HG02938 (cell line): ENCODE measurements around the gene PARM1.
"Not testable (repeated sequence)": the region's sequence is repeated elsewhere in the genome, so short reads cannot be mapped to it uniquely, and the experiment has no call there.

Experiments
- ATAC-seq: cut with Tn5 transposase; IDR thresholded peaks from one replicate; pipeline ENCODE4 v1.9.1; 2021; ENCODE audit warnings: mild to moderate bottlenecking, moderate library complexity; ENCODE audit not compliant: unreplicated experiment

Gene PARM1

GRCh38 chr4:74982546-74983252, 49.8 kb downstream of the PARM1 start:
- no peak for ATAC-seq

- no peak for ATAC-seq
Observed at GRCh38 chr4:74983253-74983635, 50.3 kb downstream of the PARM1 start.

GRCh38 chr4:74990276-74990875, 57.5 kb downstream of the PARM1 start:
- ATAC-seq: no peak

- ATAC-seq: not testable (repeated sequence)
Observed at GRCh38 chr4:74994436-74994835, 61.5 kb downstream of the PARM1 start.

- no peak for ATAC-seq
Observed at GRCh38 chr4:74996996-74997395, 64.1 kb downstream of the PARM1 start.

GRCh38 chr4:74997948-74998729, 65.2 kb downstream of the PARM1 start:
- ATAC-seq: no peak

- ATAC-seq: no peak
Observed at GRCh38 chr4:74999714-75000309, 66.9 kb downstream of the PARM1 start.

GRCh38 chr4:75001871-75002270, 69.0 kb downstream of the PARM1 start:
- ATAC-seq: no peak

GRCh38 chr4:75002381-75002780, 69.5 kb downstream of the PARM1 start:
- ATAC-seq: no peak

GRCh38 chr4:75003979-75004378, 71.1 kb downstream of the PARM1 start:
- ATAC-seq: no peak

GRCh38 chr4:75004755-75005668, 72.1 kb downstream of the PARM1 start:
- ATAC-seq: no peak

- no peak for ATAC-seq
Observed at GRCh38 chr4:75005727-75006126, 72.8 kb downstream of the PARM1 start.

GRCh38 chr4:75007891-75008290, 75.0 kb downstream of the PARM1 start:
- no peak for ATAC-seq

GRCh38 chr4:75009138-75009537, 76.2 kb downstream of the PARM1 start:
- no peak for ATAC-seq

- ATAC-seq: no peak
Observed at GRCh38 chr4:75011131-75011795, 78.3 kb downstream of the PARM1 start.

- ATAC-seq: no peak
Observed at GRCh38 chr4:75015627-75016026, 82.7 kb downstream of the PARM1 start.

- ATAC-seq: no peak
Observed at GRCh38 chr4:75016472-75016871, 83.6 kb downstream of the PARM1 start.

- no peak for ATAC-seq
Observed at GRCh38 chr4:75018811-75019479, 86.0 kb downstream of the PARM1 start.

- no peak for ATAC-seq
Observed at GRCh38 chr4:75025431-75025830, 92.5 kb downstream of the PARM1 start.
